SK-N-SH treated with all-trans-retinoic acid at 6 μM for 48 hours (cell line): ENCODE data around the gene NAALADL2.
"Not testable (repeated sequence)": the region's sequence is repeated elsewhere in the genome, so short reads cannot be mapped to it uniquely, and the experiment has no call there.

Experiments used
- ATAC-seq: fragments of 200-7000 bp; cut with Tn5 transposase; 3 replicates; pipeline ENCODE4 v1.9.1; 2020; ENCODE audit warnings: mild to moderate bottlenecking, moderate library complexity
- ARNTL ChIP-seq: fragments of 450-650 bp; formaldehyde crosslinking; IDR thresholded peaks from 2 replicates; pipeline ENCODE4 v1.5.0; 2020; ENCODE audit warnings: low read depth, mild to moderate bottlenecking, moderate library complexity, borderline replicate concordance
- BACH2 ChIP-seq: fragments of 250-450 bp; sonication (Bioruptor Pico); IDR thresholded peaks from 2 replicates; pipeline ENCODE4 v1.9.0; 2021; ENCODE audit warnings: mild to moderate bottlenecking, borderline replicate concordance
- CREB5 ChIP-seq: fragments of 250-450 bp; sonication (Bioruptor Pico); IDR thresholded peaks from 2 replicates; pipeline ENCODE4 v1.5.1; 2020; ENCODE audit warnings: low read depth, mild to moderate bottlenecking, moderate library complexity
- CSDC2 ChIP-seq: fragments of 250-450 bp; sonication (Bioruptor Pico); IDR thresholded peaks from 2 replicates; pipeline ENCODE4 v1.5.0; 2020; ENCODE audit warnings: mild to moderate bottlenecking, moderate library complexity
- CSRNP3 ChIP-seq: fragments of 250-450 bp; sonication (Bioruptor Pico); IDR thresholded peaks from 2 replicates; pipeline ENCODE4 v1.5.1; 2021; ENCODE audit warnings: mild to moderate bottlenecking, moderate library complexity
- ESRRG ChIP-seq: fragments of 250-450 bp; sonication (Bioruptor Pico); IDR thresholded peaks from 2 replicates; pipeline ENCODE4 v1.6.1; 2021; ENCODE audit warnings: mild to moderate bottlenecking
- GLIS3 ChIP-seq: fragments of 250-450 bp; sonication (Bioruptor Pico); IDR thresholded peaks from 2 replicates; pipeline ENCODE4 v1.5.0; 2020; ENCODE audit warnings: mild to moderate bottlenecking, moderate library complexity
- PATZ1 ChIP-seq: fragments of 250-450 bp; sonication (Bioruptor Pico); IDR thresholded peaks from 2 replicates; pipeline ENCODE4 v1.8.0; 2020; ENCODE audit warnings: mild to moderate bottlenecking, moderate library complexity, borderline replicate concordance
- POU6F1 ChIP-seq: fragments of 250-450 bp; sonication (Bioruptor Pico); IDR thresholded peaks from 2 replicates; pipeline ENCODE4 v1.8.0; 2021; ENCODE audit warnings: low read depth, mild to moderate bottlenecking, moderate library complexity, borderline replicate concordance
- RARB ChIP-seq: fragments of 250-450 bp; sonication (Bioruptor Pico); IDR thresholded peaks from 2 replicates; pipeline ENCODE4 v1.8.0; 2021; ENCODE audit warnings: mild to moderate bottlenecking, moderate library complexity
- SNAI2 ChIP-seq: fragments of 250-450 bp; sonication (Bioruptor Pico); IDR thresholded peaks from 2 replicates; pipeline ENCODE4 v1.5.0; 2020; ENCODE audit warnings: mild to moderate bottlenecking, moderate library complexity
- TOX ChIP-seq: fragments of 250-450 bp; sonication (Bioruptor Pico); IDR thresholded peaks from 2 replicates; pipeline ENCODE4 v1.8.0; 2021; ENCODE audit warnings: mild to moderate bottlenecking, moderate library complexity, borderline replicate concordance
- TSHZ2 ChIP-seq: fragments of 250-450 bp; sonication (Bioruptor Pico); IDR thresholded peaks from 2 replicates; pipeline ENCODE4 v1.5.0; 2020; ENCODE audit warnings: mild to moderate bottlenecking, moderate library complexity
- ZC3H10 ChIP-seq: fragments of 250-450 bp; sonication (Bioruptor Pico); IDR thresholded peaks from 2 replicates; pipeline ENCODE4 v1.5.1; 2021; ENCODE audit warnings: mild to moderate bottlenecking, moderate library complexity
- ZFP3 ChIP-seq: fragments of 250-450 bp; sonication (Bioruptor Pico); IDR thresholded peaks from 2 replicates; pipeline ENCODE4 v1.5.0; 2020; ENCODE audit warnings: mild to moderate bottlenecking, moderate library complexity
- ZFP30 ChIP-seq: fragments of 450-650 bp; formaldehyde crosslinking; IDR thresholded peaks from 2 replicates; pipeline ENCODE4 v1.5.0; 2022; ENCODE audit warnings: mild to moderate bottlenecking, moderate library complexity
- ZNF565 ChIP-seq: fragments of 450-650 bp; formaldehyde crosslinking; conservative IDR thresholded peaks from 2 replicates; pipeline ENCODE4 v1.5.0; 2020; ENCODE audit warnings: low read depth, mild to moderate bottlenecking, moderate library complexity
- ZNF70 ChIP-seq: fragments of 450-650 bp; formaldehyde crosslinking; IDR thresholded peaks from 2 replicates; pipeline ENCODE4 v1.5.0; 2020; ENCODE audit warnings: mild to moderate bottlenecking, moderate library complexity
- ZNF8 ChIP-seq: fragments of 450-650 bp; formaldehyde crosslinking; IDR thresholded peaks from 2 replicates; pipeline ENCODE4 v1.5.0; 2020; ENCODE audit warnings: mild to moderate bottlenecking, moderate library complexity

NAALADL2 gene

GRCh38 chr3:175805825-175806224 lies 946.7 kb downstream of the NAALADL2 start (continued):
- TF ChIP-seq CSRNP3 (CRISPR knock-in tag) = no peak

- no peak for ATAC-seq
- TF ChIP-seq CSRNP3 (CRISPR knock-in tag) (no peak), ARNTL (CRISPR knock-in tag) (no peak)
These were observed 948.0 kb downstream of the NAALADL2 start for GRCh38 chr3:175807175-175807574.

- TF ChIP-seq ARNTL (CRISPR knock-in tag) (no peak), GLIS3 (CRISPR knock-in tag) (no peak), ZFP3 (no peak), CSRNP3 (CRISPR knock-in tag) (no peak), SNAI2 (CRISPR knock-in tag) (no peak), ESRRG (no peak), ZC3H10 (CRISPR knock-in tag) (no peak), CSDC2 (no peak), BACH2 (no peak), TOX (no peak), TSHZ2 (no peak), RARB (no peak), PATZ1 (CRISPR knock-in tag) (no peak), ZNF70 (CRISPR knock-in tag) (no peak), POU6F1 (no peak), ZFP30 (CRISPR knock-in tag) (no peak), ZNF565 (no peak), CREB5 (no peak), ZNF8 (CRISPR knock-in tag) (no peak)
- TF ChIP-seq, all 23 proteins: peak for 0
- no peak for ATAC-seq
These were observed 959.8 kb downstream of the NAALADL2 start for GRCh38 chr3:175818811-175819464.

GRCh38 chr3:175822766-175823491 lies 963.8 kb downstream of the NAALADL2 start:
- ATAC-seq = not testable (repeated sequence)

- not testable (repeated sequence) for ATAC-seq
These were observed 966.0 kb downstream of the NAALADL2 start for GRCh38 chr3:175825016-175825580.
